ENCODE data around the gene RNF13. TPM values are rescaled to one million over a fixed set of nuclear protein-coding genes. Genes with fewer than 3 reads are reported as not detected.
"Not testable (repeated sequence)": the region's sequence is repeated elsewhere in the genome, so short reads cannot be mapped to it uniquely, and the experiment has no call there.

The RNF13 gene
- total RNA-seq, 1 donor from 2014 or later = 138 TPM

- Histone ChIP-seq H3K4me3 (no peak overlapping the region), H3K27me3 (ENCODE audit: low read depth) (no peaks in the 10 kb centered on the region), H3K9me3 (no peaks in the 10 kb centered on the region), H3K27ac (no peak overlapping the region), H3K4me1 (peaks cover 13% of the 10 kb centered on the region), H3K36me3 (peaks cover 12% of the 10 kb centered on the region)
- DNase-seq (no peak), ATAC-seq (no peak)
- intact Hi-C loops (cut with DNase I) = no loop called here
- TF ChIP-seq, protein P1, sequence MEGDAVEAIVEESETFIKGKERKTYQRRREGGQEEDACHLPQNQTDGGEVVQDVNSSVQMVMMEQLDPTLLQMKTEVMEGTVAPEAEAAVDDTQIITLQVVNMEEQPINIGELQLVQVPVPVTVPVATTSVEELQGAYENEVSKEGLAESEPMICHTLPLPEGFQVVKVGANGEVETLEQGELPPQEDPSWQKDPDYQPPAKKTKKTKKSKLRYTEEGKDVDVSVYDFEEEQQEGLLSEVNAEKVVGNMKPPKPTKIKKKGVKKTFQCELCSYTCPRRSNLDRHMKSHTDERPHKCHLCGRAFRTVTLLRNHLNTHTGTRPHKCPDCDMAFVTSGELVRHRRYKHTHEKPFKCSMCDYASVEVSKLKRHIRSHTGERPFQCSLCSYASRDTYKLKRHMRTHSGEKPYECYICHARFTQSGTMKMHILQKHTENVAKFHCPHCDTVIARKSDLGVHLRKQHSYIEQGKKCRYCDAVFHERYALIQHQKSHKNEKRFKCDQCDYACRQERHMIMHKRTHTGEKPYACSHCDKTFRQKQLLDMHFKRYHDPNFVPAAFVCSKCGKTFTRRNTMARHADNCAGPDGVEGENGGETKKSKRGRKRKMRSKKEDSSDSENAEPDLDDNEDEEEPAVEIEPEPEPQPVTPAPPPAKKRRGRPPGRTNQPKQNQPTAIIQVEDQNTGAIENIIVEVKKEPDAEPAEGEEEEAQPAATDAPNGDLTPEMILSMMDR (IDR thresholded peaks at IDR 0.05) = no peak
Measured at GRCh38 chr3:149933008-149933407, 120.0 kb downstream of the RNF13 start.

- no peak for ATAC-seq
- intact Hi-C loops (cut with DNase I) = no loop called here
- TF ChIP-seq, protein P1 (IDR thresholded peaks at IDR 0.05) = no peak
- no peak overlapping the region for H3K27ac ChIP-seq
- DNase-seq = no peak
- H3K9me3 ChIP-seq = no peaks in the 10 kb centered on the region
- no peak overlapping the region for H3K4me3 ChIP-seq
- H3K27me3 ChIP-seq (ENCODE audit: low read depth) = no peaks in the 10 kb centered on the region
- H3K36me3 ChIP-seq = peaks cover 7% of the 10 kb centered on the region
- peaks cover 13% of the 10 kb centered on the region for H3K4me1 ChIP-seq
Measured at GRCh38 chr3:149933858-149934257, 120.8 kb downstream of the RNF13 start.

DNA sequence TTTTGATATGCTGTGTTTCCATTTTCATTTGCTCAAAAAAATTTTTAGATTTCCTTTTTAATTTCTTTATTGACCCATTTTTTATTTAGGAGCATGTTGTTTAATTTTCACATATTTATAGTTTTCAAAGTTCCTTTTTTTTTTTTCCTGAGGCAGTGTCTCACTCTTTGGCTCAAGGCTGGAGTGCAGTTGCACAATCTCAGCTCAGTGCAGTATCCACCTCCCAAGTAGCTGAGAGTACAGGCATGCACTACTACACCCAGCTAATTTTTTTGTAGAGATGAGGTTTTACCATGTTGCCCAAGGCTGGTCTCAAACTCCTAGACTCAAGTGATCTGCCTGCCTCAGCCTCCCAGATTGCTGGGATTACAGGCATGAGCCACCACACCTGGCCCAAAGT is 121.5 kb downstream of the RNF13 start:
- Histone ChIP-seq H3K36me3 (peaks cover 2% of the 10 kb centered on the region), H3K27me3 (ENCODE audit: low read depth) (no peaks in the 10 kb centered on the region), H3K27ac (no peak overlapping the region), H3K4me1 (peaks cover 13% of the 10 kb centered on the region), H3K9me3 (no peaks in the 10 kb centered on the region), H3K4me3 (no peak overlapping the region)
- intact Hi-C loops (cut with DNase I) = no loop called here
- TF ChIP-seq, protein P1 (IDR thresholded peaks at IDR 0.05) = no peak
- ATAC-seq (peak; percentile 82 to 83), DNase-seq (no peak)

GRCh38 chr3:149936812-149937230 is 123.8 kb downstream of the RNF13 start:
- Histone ChIP-seq H3K9me3 (no peaks in the 10 kb centered on the region), H3K4me1 (peaks cover 13% of the 10 kb centered on the region), H3K36me3 (no peaks in the 10 kb centered on the region), H3K4me3 (no peak overlapping the region), H3K27me3 (ENCODE audit: low read depth) (no peaks in the 10 kb centered on the region), H3K27ac (no peak overlapping the region)
- intact Hi-C loops (cut with DNase I) = no loop called here
- no peak for DNase-seq
- ATAC-seq = peak; percentile 74 to 84
- TF ChIP-seq, protein P1 (IDR thresholded peaks at IDR 0.05) = peak; percentile 67

DNA sequence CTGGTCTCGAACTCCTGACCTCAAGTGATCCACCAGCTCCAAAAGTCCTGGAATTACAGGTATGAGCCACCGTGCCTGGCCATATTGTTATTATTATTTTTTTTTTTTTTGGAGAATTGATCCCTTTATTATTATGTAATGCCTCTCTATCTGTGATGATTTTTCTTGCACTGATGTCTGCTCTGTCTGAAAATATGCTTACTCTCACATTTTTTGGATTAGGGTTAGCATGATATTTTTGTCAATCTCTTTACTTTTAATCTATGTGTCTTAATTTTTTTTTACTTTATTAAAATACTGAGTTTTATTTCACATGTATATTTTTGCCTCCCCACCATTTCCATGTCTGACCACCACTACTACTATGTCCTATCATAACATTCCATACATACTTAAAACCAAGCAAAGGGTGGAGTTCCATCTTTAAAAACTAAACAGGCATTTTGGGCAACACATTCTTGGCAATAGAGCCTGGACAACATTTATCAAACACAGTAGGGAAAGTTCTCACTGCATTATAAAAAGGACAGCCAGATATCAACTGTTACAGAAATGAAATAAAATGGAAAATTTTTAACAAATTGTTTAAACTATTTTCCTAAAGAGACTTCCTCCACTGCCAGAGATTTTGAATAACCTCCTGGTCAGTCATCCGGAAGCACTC is 125.5 kb downstream of the RNF13 start:
- H3K27ac ChIP-seq; ATAC-seq; H3K9me3 ChIP-seq; H3K27me3 ChIP-seq (ENCODE audit: low read depth); H3K4me3 ChIP-seq; DNase-seq; H3K36me3 ChIP-seq; intact Hi-C loops (cut with DNase I): not testable (repeated sequence)
- peaks cover 13% of the 10 kb centered on the region for H3K4me1 ChIP-seq

DNA sequence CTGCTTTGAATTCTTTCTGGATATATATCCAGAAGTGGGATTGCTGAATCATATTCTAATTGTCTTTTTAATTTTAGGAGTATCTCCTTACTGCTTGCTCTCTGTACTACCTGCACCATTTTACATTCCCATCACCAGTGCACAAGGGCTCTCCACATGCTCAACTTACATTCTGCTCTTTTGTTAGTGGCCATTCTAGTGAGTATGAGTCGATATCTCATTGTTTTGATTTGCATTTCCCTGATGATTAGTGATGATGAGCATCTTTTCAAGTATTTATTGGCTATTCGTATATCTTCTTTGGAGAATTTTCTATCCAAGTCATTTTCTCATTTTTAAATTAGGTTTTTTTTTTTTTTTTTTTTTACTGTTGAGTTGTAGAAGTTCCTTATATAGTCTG is 128.2 kb downstream of the RNF13 start:
- ATAC-seq (no peak), DNase-seq (no peak)
- Histone ChIP-seq H3K4me3 (no peak overlapping the region), H3K27me3 (ENCODE audit: low read depth) (no peaks in the 10 kb centered on the region), H3K36me3 (no peaks in the 10 kb centered on the region), H3K27ac (no peak overlapping the region), H3K4me1 (no peaks in the 10 kb centered on the region), H3K9me3 (no peaks in the 10 kb centered on the region)
- intact Hi-C loops (cut with DNase I) = no loop called here
- TF ChIP-seq, protein P1 (IDR thresholded peaks at IDR 0.05) = no peak
